ENCODE measurements around the gene CDC14A. TPM values are rescaled to one million over a fixed set of nuclear protein-coding genes. Genes with fewer than 3 reads are reported as not detected.
A peak's percentile ranks its signal among the peaks of the same experiment; 100 is the strongest.

The CDC14A gene
- total RNA-seq, 2 experiments from 2014 or later = 12.2 to 13.6 TPM

DNA sequence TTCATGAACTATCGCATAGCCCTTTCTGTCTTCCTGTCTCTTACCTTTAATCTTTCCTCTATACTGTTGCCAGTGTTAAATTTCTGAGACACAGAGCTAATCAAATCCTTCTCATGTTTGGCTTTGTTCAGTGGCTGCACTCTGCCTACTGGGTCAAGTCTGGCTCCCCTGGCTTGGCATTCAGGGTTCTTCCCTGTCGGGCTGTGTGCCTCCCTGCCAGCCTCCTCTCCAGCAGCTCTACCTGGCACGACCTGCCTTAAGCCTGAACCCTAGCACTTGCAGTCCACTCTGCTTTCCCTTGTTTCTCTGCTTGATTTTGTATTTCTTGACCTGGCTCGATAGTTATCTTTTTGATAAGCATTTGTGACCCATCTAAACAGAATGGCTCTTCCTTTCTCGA is 159.5 kb downstream of the CDC14A start:
- Mint-ChIP-seq H3K9me3 (ENCODE audit: low read depth) (no peaks in the 10 kb centered on the region), H3K36me3 (ENCODE audit: low read depth) (peaks cover 7% of the 10 kb centered on the region), H3K4me1 (no peaks in the 10 kb centered on the region), H3K4me3 (no peak overlapping the region), H3K27ac (no peak overlapping the region), H3K27me3 (no peaks in the 10 kb centered on the region)
- intact Hi-C loops (cut with DNase I, micrococcal nuclease) = no loop called here
- ChIA-PET POLR2A (no interaction called here), CTCF (interaction anchor here (0.9 to 1.5 kb wide), 3 partner anchors 9 to 846 kb away, joined by 3 read pairs; no protein-coding TSS in a partner anchor)
- DNase-seq (no peak), ATAC-seq (no peak)

DNA sequence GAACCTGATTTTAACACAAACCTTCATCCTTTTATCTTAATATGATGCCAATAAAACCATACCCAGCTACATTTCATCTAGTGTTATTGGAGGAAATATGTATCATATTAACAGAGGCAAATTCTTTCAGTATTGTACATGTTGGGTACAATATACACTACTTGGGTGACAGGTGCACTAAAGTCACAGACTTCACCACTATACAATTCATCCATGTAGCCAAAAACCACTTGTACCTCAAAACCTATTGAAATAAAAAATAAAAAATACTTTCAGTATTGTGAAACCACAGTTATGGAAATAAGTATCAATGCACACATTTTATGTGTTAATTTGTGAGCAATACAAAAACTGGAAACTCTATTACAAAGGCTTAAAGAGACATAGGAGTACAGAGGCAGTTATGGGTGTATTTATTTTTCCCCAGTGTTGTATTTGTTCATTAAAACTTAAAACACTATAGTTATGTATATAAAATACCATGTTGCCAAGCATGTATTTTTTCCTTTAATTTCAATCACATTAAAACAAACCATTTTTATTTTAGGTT is 160.6 kb downstream of the CDC14A start:
- ChIA-PET POLR2A (no interaction called here), CTCF (interaction anchor here (1.1 to 1.5 kb wide), 2 partner anchors 17 to 845 kb away, joined by 3 to 4 read pairs; no protein-coding TSS in a partner anchor)
- intact Hi-C loops (cut with DNase I, micrococcal nuclease) = no loop called here
- Mint-ChIP-seq H3K36me3 (ENCODE audit: low read depth) (peaks cover 7% of the 10 kb centered on the region), H3K4me3 (no peak overlapping the region), H3K9me3 (ENCODE audit: low read depth) (no peaks in the 10 kb centered on the region), H3K27ac (no peak overlapping the region), H3K27me3 (no peaks in the 10 kb centered on the region), H3K4me1 (peaks cover 3% of the 10 kb centered on the region)
- DNase-seq (no peak), ATAC-seq (peak; percentile 55)

DNA sequence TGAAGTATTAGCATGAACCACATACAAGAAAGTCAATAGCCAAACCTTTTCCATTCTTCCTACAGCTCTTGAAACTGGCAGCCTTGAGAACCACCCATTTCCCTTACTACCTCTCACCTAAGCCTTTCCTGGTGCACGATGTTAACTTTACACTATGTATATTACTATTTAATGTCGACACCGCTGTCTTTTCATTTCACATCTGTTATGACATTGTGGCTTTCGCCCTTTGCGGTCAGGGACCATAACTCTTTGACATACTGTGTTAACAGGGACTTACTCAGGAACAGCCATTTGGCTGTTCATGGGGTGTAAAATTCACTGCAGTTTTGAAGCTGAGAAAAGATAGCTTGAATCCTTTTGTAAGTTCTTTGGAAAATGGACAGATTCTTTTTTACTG is 164.6 kb downstream of the CDC14A start:
- H3K9me3 Mint-ChIP-seq (ENCODE audit: low read depth) = no peaks in the 10 kb centered on the region
- peaks cover 2% of the 10 kb centered on the region for H3K36me3 Mint-ChIP-seq (ENCODE audit: low read depth)
- no peaks in the 10 kb centered on the region for H3K27me3 Mint-ChIP-seq
- H3K4me3 Mint-ChIP-seq = no peak overlapping the region
- no peak overlapping the region for H3K27ac Mint-ChIP-seq
- peak; percentile 22 for DNase-seq
- H3K4me1 Mint-ChIP-seq = peaks cover 5% of the 10 kb centered on the region
- ChIA-PET CTCF (interaction anchor here (0.9 to 1.7 kb wide), 3 partner anchors 14 to 352 kb away, joined by 3 to 5 read pairs (median 3); no protein-coding TSS in a partner anchor), POLR2A (no interaction called here)
- intact Hi-C loops (cut with DNase I, micrococcal nuclease) = no loop called here
- ATAC-seq = no peak

DNA sequence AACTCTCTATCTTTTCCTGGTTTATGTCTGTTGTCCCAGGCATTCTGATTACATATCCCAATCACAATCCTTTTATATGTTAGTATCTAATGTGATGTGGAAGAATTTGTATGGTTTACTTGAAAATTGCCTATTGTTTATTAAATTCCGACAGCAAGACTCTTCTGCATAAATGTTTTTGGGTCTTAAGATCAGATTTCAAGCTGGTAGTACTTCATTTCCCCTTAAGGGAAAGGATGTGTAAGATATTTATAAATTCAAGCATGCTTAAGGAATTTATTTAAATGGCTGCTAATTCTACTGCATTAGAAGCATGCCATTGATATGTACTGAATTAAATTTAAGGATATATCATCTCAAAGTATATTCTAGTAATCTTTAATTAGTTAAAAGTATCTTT is 165.2 kb downstream of the CDC14A start:
- ChIA-PET POLR2A (no interaction called here), CTCF (interaction anchor here (0.7 to 1.7 kb wide), 3 partner anchors 13 to 351 kb away, joined by 3 to 5 read pairs (median 3); no protein-coding TSS in a partner anchor)
- no peaks in the 10 kb centered on the region for H3K27me3 Mint-ChIP-seq

DNA sequence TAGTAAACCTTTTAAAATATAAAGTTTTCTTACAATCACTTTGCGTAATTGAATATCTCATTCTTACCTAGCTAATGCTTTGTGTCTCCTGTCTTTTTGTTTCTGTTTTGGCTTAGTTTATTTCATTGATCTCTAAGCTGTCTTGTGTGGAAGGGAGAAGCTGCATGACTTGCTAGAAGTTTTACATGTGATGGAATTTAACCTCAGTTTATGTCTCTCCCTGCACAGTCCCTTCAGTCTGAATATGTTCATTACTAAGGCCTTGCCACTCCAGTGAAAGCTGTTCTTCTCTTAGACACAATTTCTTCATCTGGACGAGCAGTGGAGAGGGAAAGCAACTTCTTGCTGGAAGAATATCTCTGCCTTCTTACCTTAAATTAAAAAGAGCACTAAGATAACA is 165.7 kb downstream of the CDC14A start:
- no peak for ATAC-seq
- no peaks in the 10 kb centered on the region for H3K27me3 Mint-ChIP-seq
- H3K36me3 Mint-ChIP-seq (ENCODE audit: low read depth) = peaks cover 2% of the 10 kb centered on the region
- no peaks in the 10 kb centered on the region for H3K9me3 Mint-ChIP-seq (ENCODE audit: low read depth)
- H3K27ac Mint-ChIP-seq = no peak overlapping the region
- no peak overlapping the region for H3K4me3 Mint-ChIP-seq
- ChIA-PET CTCF (interaction anchor here (0.7 to 1.6 kb wide), 2 partner anchors 13 to 25 kb away, joined by 3 read pairs; no protein-coding TSS in a partner anchor), POLR2A (no interaction called here)
- intact Hi-C loops (cut with DNase I, micrococcal nuclease) = no loop called here
- peaks cover 5% of the 10 kb centered on the region for H3K4me1 Mint-ChIP-seq
- no peak for DNase-seq

More for the DNA sequence above, 165.2 kb downstream of the CDC14A start:
- no peaks in the 10 kb centered on the region for H3K9me3 Mint-ChIP-seq (ENCODE audit: low read depth)
- ATAC-seq (no peak), DNase-seq (no peak)
- H3K27ac Mint-ChIP-seq = no peak overlapping the region
- H3K36me3 Mint-ChIP-seq (ENCODE audit: low read depth) = peaks cover 2% of the 10 kb centered on the region
- intact Hi-C loops (cut with DNase I, micrococcal nuclease) = no loop called here
- H3K4me1 Mint-ChIP-seq = peaks cover 5% of the 10 kb centered on the region
- H3K4me3 Mint-ChIP-seq = no peak overlapping the region

DNA sequence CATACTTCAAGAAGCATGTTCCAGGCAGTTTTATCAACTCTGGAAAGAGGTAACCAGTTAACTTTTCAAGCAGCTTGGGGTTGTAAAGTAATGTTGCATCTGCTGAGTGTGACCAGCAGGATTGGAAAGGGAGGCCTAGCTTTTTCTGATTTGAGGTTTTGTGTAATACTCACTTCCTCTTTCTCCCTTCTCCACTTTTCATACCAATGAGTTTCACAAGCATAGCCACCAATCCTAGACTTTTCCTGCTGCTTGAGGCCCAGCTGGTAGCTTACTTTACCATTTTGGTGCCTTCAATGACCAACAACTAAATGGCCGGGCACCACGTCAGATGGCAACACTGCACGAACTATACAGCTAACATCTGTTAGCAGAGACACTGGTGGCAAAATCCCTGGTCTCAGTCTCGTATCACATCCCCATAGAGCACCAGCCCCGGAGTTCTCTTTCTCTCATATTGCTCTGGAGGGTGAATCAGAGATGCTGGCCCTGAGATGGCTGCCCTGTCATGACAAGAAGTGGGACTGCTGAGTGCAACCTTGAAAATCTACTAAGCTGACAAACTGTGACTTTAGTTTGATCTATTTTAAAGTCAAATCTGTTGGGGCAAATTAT is 170.8 kb downstream of the CDC14A start:
- CTCF ChIA-PET = interaction anchor here (0.5 to 1.0 kb wide), 2 partner anchors 54 to 716 kb away, joined by 3 read pairs; no protein-coding TSS in a partner anchor
- no peak for ATAC-seq

DNA sequence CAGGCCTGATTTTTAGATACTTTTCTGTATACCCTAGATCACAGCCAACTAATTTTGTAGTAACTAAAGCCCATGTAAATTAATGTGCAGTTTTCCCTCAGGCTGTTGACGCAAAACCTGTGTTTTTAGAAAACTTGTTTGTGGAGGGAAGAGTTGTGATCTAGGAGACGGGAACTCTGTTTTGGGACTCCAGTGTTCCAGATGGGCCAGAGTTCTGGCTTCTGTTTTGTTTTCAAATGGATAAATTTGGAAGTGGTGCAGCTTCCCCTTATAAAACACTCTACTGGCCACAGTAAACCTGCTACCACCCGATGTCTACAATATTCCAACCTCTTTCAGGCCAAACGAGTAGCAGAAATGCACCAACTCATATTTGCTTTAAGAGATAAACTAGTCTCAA is 172.0 kb downstream of the CDC14A start:
- Mint-ChIP-seq H3K9me3 (ENCODE audit: low read depth) (no peaks in the 10 kb centered on the region), H3K27me3 (no peaks in the 10 kb centered on the region), H3K4me3 (no peak overlapping the region), H3K27ac (no peak overlapping the region), H3K36me3 (ENCODE audit: low read depth) (no peaks in the 10 kb centered on the region), H3K4me1 (peaks cover 2% of the 10 kb centered on the region)
- ChIA-PET CTCF (no interaction called here), POLR2A (no interaction called here)
- ATAC-seq (no peak), DNase-seq (no peak)
- intact Hi-C loops (cut with DNase I, micrococcal nuclease) = no loop called here

More for the DNA sequence above, 170.8 kb downstream of the CDC14A start:
- no peak for DNase-seq
- Mint-ChIP-seq H3K4me3 (no peak overlapping the region), H3K27ac (no peak overlapping the region), H3K9me3 (ENCODE audit: low read depth) (no peaks in the 10 kb centered on the region), H3K27me3 (no peaks in the 10 kb centered on the region), H3K36me3 (ENCODE audit: low read depth) (no peaks in the 10 kb centered on the region), H3K4me1 (peaks cover 2% of the 10 kb centered on the region)
- POLR2A ChIA-PET = no interaction called here
- intact Hi-C loops (cut with DNase I, micrococcal nuclease) = no loop called here

DNA sequence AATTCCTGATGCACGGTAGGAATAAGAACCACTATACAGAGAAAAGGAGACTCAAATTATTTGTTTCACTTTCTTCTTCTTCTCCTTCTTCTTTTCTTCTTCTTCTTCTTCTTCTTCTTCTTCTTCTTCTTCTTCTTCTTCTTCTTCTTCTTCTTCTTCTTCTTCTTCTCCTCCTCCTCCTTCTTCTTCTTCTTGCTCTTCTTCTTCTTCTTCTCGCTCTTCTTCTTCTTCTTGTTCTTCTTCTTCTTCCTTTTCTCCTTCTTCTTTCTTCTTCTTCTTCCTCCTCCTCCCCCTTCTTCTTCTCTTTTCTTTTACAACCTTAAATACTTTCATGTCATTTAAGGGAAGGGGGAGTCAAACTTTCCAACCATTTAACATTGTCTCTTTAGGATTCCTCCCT is 174.6 kb downstream of the CDC14A start:
- POLR2A ChIA-PET = no interaction called here

DNA sequence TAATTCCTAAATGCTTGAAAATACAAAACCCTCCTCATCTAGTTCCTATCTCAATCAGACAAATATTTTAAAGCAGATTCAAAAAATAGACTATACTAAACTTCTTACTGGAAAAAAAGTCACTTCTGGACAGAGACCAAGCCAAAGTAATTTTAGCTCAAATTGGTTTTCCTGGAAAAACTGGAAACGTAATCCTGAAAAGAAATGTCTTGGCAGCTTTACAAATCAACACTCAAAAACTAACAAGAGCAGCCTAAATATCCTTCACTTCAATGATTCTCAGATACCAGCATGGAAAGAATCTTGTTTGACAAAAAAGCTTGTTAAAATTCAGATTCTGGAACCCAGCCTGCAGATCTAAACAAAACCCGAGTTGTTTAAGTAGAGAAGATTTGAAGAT is 176.6 kb downstream of the CDC14A start:
- H3K27ac Mint-ChIP-seq = no peak overlapping the region
- no peak for ATAC-seq
- no peaks in the 10 kb centered on the region for H3K9me3 Mint-ChIP-seq (ENCODE audit: low read depth)
- H3K4me1 Mint-ChIP-seq = peaks cover 24% of the 10 kb centered on the region
- H3K27me3 Mint-ChIP-seq = no peaks in the 10 kb centered on the region
- no peak overlapping the region for H3K4me3 Mint-ChIP-seq
- CTCF ChIA-PET = interaction anchor here (0.9 to 2.3 kb wide), 4 partner anchors 9 to 340 kb away, joined by 3 to 8 read pairs (median 4); partner anchors contain the start of gene GPR88
- DNase-seq = no peak
- H3K36me3 Mint-ChIP-seq (ENCODE audit: low read depth) = no peaks in the 10 kb centered on the region
- POLR2A ChIA-PET = no interaction called here
- intact Hi-C loops (cut with DNase I, micrococcal nuclease) = loop anchor here in 1 of 2 experiments (2.0 kb wide), 1 partner anchor 14 kb away; no protein-coding TSS in a partner anchor

More for the DNA sequence above, 174.6 kb downstream of the CDC14A start:
- no peak overlapping the region for H3K27ac Mint-ChIP-seq
- peaks cover 15% of the 10 kb centered on the region for H3K4me1 Mint-ChIP-seq
- H3K36me3 Mint-ChIP-seq (ENCODE audit: low read depth) = no peaks in the 10 kb centered on the region
- no peak overlapping the region for H3K4me3 Mint-ChIP-seq
- ATAC-seq (no peak), DNase-seq (no peak)
- CTCF ChIA-PET = interaction anchor here (0.6 to 1.3 kb wide), 3 partner anchors 64 to 342 kb away, joined by 3 read pairs; no protein-coding TSS in a partner anchor
- intact Hi-C loops (cut with DNase I, micrococcal nuclease) = no loop called here
- H3K27me3 Mint-ChIP-seq = no peaks in the 10 kb centered on the region
- H3K9me3 Mint-ChIP-seq (ENCODE audit: low read depth) = no peaks in the 10 kb centered on the region

DNA sequence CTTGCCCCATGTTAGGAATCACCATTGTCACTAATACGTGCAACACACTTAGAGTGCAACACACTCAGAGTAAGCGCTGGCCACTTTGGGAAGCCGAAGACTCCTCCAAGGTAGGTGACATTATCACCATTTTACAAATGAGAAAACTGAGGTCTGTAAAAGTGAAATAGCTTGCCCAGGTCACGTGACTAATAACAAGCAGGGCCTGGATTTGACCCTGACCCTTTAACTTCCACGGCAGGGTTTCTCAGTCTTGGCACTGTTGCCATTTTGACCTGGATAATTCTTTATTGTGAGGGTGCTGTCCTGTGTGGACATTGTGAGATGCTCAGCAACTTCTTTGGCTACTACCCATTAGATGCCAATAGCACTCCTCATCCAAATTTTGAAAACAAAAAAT is 177.8 kb downstream of the CDC14A start:
- Mint-ChIP-seq H3K4me1 (peaks cover 24% of the 10 kb centered on the region), H3K9me3 (ENCODE audit: low read depth) (no peaks in the 10 kb centered on the region), H3K27me3 (peaks cover 4% of the 10 kb centered on the region), H3K36me3 (ENCODE audit: low read depth) (no peaks in the 10 kb centered on the region), H3K27ac (no peak overlapping the region), H3K4me3 (no peak overlapping the region)
- intact Hi-C loops (cut with DNase I, micrococcal nuclease) = loop anchor here (5.0 to 10.0 kb wide), 3 partner anchors 53 to 337 kb away; no protein-coding TSS in a partner anchor
- DNase-seq (no peak), ATAC-seq (no peak)
- ChIA-PET POLR2A (no interaction called here), CTCF (interaction anchor here (0.6 to 3.1 kb wide), 6 partner anchors 8 to 543 kb away, joined by 3 to 8 read pairs (median 4); partner anchors contain the start of gene GPR88)

DNA sequence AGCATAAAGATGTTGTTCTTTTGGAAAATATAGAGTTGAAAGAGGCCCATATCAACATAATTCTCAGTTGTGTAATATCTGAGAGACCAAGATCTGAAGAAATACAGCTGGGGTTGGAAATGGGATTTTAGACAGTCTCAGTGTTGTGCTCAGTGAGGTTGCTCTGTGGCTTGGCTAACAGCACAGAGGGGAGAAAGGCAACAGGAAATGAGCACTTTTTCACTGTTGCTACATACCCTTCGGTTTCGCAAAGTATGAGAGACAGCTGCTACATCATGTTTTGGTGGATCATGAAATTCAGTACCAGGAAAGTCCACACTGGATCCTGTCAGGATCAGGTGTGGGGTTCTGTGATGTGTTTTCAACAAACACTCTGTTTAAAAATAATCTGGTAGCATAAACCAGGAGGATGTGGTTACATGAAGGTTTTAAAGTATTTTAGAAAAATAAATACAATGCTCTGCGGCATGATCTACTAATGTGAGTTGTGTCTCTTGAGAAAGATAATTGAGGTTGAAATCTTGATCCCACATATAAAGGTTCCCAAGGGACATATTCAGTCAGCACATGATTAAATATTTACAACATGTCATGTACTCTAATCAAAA is 178.7 kb downstream of the CDC14A start:
- H3K27me3 Mint-ChIP-seq = peaks cover 9% of the 10 kb centered on the region
- intact Hi-C loops (cut with DNase I, micrococcal nuclease) = loop anchor here (5.0 to 10.0 kb wide), 3 partner anchors 54 to 336 kb away; no protein-coding TSS in a partner anchor
- H3K4me3 Mint-ChIP-seq = no peak overlapping the region
- ATAC-seq (peak; percentile 95), DNase-seq (peak; percentile 44)
- peak overlapping the region; percentile 29 for H3K27ac Mint-ChIP-seq
- ChIA-PET POLR2A (interaction anchor here (1.0 kb wide), 1 partner anchor 96 kb away, joined by 4 read pairs; no protein-coding TSS in a partner anchor), CTCF (interaction anchor here (1.0 to 3.1 kb wide), 3 partner anchors 11 to 68 kb away, joined by 3 to 7 read pairs (median 5); no protein-coding TSS in a partner anchor)
- no peaks in the 10 kb centered on the region for H3K36me3 Mint-ChIP-seq (ENCODE audit: low read depth)
- no peaks in the 10 kb centered on the region for H3K9me3 Mint-ChIP-seq (ENCODE audit: low read depth)
- H3K4me1 Mint-ChIP-seq = peaks cover 24% of the 10 kb centered on the region

All from activated CD4-positive, alpha-beta T cell treated with anti-CD3 and anti-CD28 coated beads for 36 hours (primary cell).